Sigmoid colon (tissue), 7 donors: ENCODE data around the gene SLC1A5. TPM values are rescaled to one million over a fixed set of nuclear protein-coding genes. Genes with fewer than 3 reads are reported as not detected.

Source experiments
- DNase-seq: peaks from one replicate; pipeline ENCODE4 v3.0.0-alpha.2; 2019
- H3K27ac ChIP-seq, 4 donors: fragments of 200-600 bp; sonication (generic); one replicate each; pipeline ENCODE4 v1.5.1; 2016 to 2019; ENCODE audit warnings: mild to moderate bottlenecking in 1 of 4
- H3K27me3 ChIP-seq, 3 donors: fragments of 200-600 bp; sonication (generic); one replicate each; pipeline ENCODE4 v1.5.1; 2019; ENCODE audit warnings: mild to moderate bottlenecking in 1 of 3
- H3K36me3 ChIP-seq, 4 donors: fragments of 200-600 bp; sonication (generic); one replicate each; pipeline ENCODE4 v1.5.1; 2016 to 2019
- H3K4me1 ChIP-seq, 4 donors: fragments of 200-600 bp; sonication (generic); one replicate each; pipeline ENCODE4 v1.5.1; 2017 to 2019
- H3K4me3 ChIP-seq, 4 donors: fragments of 200-600 bp; sonication (generic); one replicate each; pipeline ENCODE4 v1.5.1; 2017 to 2019; ENCODE audit warnings: mild to moderate bottlenecking in 2 of 4, moderate library complexity in 1 of 4
- H3K9me3 ChIP-seq, 4 donors: fragments of 200-600 bp in 3 of 4; sonication (generic) in 3 of 4; one replicate each; pipeline versions ENCODE4 v1.5.1 to v1.6.1; 2013 to 2019
- CTCF ChIP-seq, 4 experiments: fragments of 450-650 bp in 3 of 4; fragments of 200-600 bp in 1 of 4; IDR thresholded peaks; one replicate each; pipeline ENCODE4 v1.5.1; 2016 to 2019; ENCODE audit warnings: antibody characterized with exemption in 4 of 4, mild to moderate bottlenecking in 3 of 4, moderate library complexity in 2 of 4
- EP300 ChIP-seq, 4 donors: sonication (generic); formaldehyde crosslinking; IDR thresholded peaks; one replicate each; pipeline ENCODE4 v1.6.1; 2017; ENCODE audit warnings: antibody characterized with exemption in 4 of 4
- POLR2A ChIP-seq, 2 donors: fragments of 450-650 bp; IDR thresholded peaks; one replicate each; pipeline ENCODE4 v1.6.1; 2016; ENCODE audit warnings: antibody characterized with exemption in 2 of 2, mild to moderate bottlenecking in 2 of 2, moderate library complexity in 2 of 2
- POLR2AphosphoS5 ChIP-seq, 4 donors: sonication (generic); formaldehyde crosslinking; IDR thresholded peaks; one replicate each; pipeline ENCODE4 v1.6.1; 2017; ENCODE audit warnings: antibody characterized with exemption in 4 of 4
- WGBS, 2 donors: extraction: QIAGEN DNeasy Blood & Tissue Kit; methylation state at CpG; one replicate each; pipeline ENCODE4 v1.1.7; 2013; 5-methylcytosine and 5-hydroxymethylcytosine counted together
- intact Hi-C: fragments of 100-400 bp; cut with DNase I; formaldehyde crosslinking; loops from one replicate; pipeline ENCODE4 v1.15.1; 2023
- polyA plus RNA-seq, 3 donors: library from polyadenylated mRNA; stranded (reverse); fragments of 200-250 nt; gene quantifications; one replicate each; pipeline ENCODE4 v1.2.3, GENCODE V29; 2013
- total RNA-seq, 4 donors: library from RNA; depleted of rRNA; stranded (reverse); fragments of >200 nt; gene quantifications; one replicate each; pipeline ENCODE4 v1.1.0, GENCODE V29; 2016
- donor health status: healthy with polysubstance abuse.
- donor health status: Bipolar disorder and iron deficiency.
- donor health status: healthy.

SLC1A5 gene
- total and polyA plus RNA-seq, 7 donors: 21.8 to 122 (median 26.2) TPM

DNA sequence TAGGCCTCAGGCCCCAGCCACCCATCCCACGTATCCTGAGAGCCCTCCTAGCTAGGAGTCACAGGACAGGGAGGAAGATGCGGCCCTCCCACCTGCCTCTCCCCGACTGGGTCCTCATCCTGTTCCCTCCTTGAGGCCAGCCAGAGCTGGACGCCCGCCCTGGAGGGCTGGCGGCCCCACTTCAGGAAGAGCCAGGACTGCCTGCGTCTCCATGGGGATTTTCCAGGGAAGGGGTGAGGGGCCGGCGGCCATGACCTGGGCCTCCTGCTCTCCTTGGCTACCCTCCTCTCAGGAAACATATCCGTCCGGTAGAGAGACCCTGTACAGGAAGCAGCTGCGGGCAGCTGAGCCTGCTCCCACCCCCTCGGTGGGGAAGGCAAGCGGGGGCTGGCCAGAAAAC, 60.2 kb downstream of the SLC1A5 start:
- DNase-seq: peak; percentile 75
- H3K9me3 ChIP-seq: no peaks in the 10 kb centered on the region
- H3K4me1 ChIP-seq: peaks cover 0 to 19% (median 13%) of the 10 kb centered on the region in 4 donors
- intact Hi-C loops: loop anchor here (1.0 kb wide), 1 partner anchor 24 kb away; no protein-coding TSS in a partner anchor
- 75 to 92% methylated on average over 14 of the region's 14 CpGs for WGBS, 2 donors
- peak overlapping the region; percentile 27 to 51 (median 40) for H3K27ac ChIP-seq
- no peaks in the 10 kb centered on the region for H3K27me3 ChIP-seq
- TF ChIP-seq POLR2A (IDR thresholded peaks at IDR 0.05) (no peak), POLR2AphosphoS5 (IDR thresholded peaks at IDR 0.05) (no peak), CTCF (IDR thresholded peaks at IDR 0.05) (no peak), EP300 (IDR thresholded peaks at IDR 0.05) (no peak)
- peaks cover 55 to 97% (median 84%) of the 10 kb centered on the region in 4 donors for H3K36me3 ChIP-seq
- H3K4me3 ChIP-seq: no peak overlapping the region

DNA sequence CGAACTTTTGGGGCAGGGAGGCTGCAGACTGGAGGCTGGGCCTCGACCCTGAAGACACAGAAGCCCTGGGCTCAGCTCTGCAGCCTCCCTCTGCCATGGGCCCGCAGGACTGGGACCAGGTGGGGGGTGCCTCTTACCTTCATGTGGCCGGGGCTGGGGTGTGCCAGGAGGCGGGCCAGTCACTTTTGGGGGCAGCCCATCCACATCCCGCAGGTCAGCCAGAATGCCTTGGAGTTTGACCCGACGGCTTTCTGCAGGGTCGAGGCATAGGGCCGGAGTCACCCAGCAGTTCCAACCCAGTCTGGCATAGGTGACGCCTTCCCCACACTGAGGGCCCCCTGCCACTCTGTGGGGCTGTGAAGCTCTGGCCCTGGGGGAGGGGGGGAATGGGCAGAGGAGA, 60.6 kb downstream of the SLC1A5 start:
- Histone ChIP-seq H3K27ac (peak overlapping the region; percentile 27 to 51 (median 40)), H3K4me1 (peaks cover 0 to 19% (median 13%) of the 10 kb centered on the region in 4 donors), H3K27me3 (no peaks in the 10 kb centered on the region), H3K9me3 (no peaks in the 10 kb centered on the region), H3K36me3 (peaks cover 53 to 97% (median 85%) of the 10 kb centered on the region in 4 donors), H3K4me3 (no peak overlapping the region)
- TF ChIP-seq POLR2A (IDR thresholded peaks at IDR 0.05) (no peak), POLR2AphosphoS5 (IDR thresholded peaks at IDR 0.05) (no peak), EP300 (IDR thresholded peaks at IDR 0.05) (no peak), CTCF (IDR thresholded peaks at IDR 0.05) (no peak)
- intact Hi-C loops: loop anchor here (1.0 kb wide), 1 partner anchor 23 kb away; no protein-coding TSS in a partner anchor
- 91% methylated on average over 11 of the region's 11 CpGs for WGBS, 2 donors
- DNase-seq: peak; percentile 65

DNA sequence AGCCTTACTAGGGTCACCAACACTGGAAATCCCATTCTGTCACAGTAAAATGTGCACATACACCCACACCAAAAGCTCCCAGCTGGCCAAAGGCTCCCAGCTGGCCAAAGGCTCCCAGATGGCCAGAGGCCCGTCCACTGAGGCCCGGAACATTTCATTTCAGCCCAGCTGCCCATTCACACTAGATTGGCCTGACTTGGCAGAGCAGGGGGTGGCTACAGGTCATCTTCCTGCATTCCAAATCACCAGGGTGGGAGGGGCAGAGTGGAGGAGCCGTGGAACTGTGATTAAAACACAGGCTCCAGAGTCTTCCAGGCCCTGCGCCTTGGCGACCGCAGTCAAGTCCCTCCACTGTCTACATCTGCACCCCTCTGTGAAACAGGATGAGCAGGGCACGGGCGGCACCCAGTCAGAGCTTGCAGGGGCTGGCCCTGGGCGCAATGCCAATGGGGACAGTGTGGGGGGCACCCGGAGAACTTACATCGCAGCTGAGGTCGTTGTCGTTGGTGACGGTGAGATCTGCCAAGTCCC, 61.4 kb downstream of the SLC1A5 start:
- WGBS, 2 donors: 87 to 91% methylated on average over 14 of the region's 14 CpGs
- Histone ChIP-seq H3K4me1 (peaks cover 0 to 19% (median 13%) of the 10 kb centered on the region in 4 donors), H3K36me3 (peaks cover 58 to 97% (median 85%) of the 10 kb centered on the region in 4 donors), H3K9me3 (no peaks in the 10 kb centered on the region), H3K4me3 (no peak overlapping the region), H3K27me3 (no peaks in the 10 kb centered on the region), H3K27ac (peak overlapping the region in 3 of 4 donors; percentile 7 to 51 (median 31))
- peak; percentile 63 for DNase-seq
- intact Hi-C loops: no loop called here
- no peak for TF ChIP-seq POLR2AphosphoS5 (IDR thresholded peaks at IDR 0.05)

DNA sequence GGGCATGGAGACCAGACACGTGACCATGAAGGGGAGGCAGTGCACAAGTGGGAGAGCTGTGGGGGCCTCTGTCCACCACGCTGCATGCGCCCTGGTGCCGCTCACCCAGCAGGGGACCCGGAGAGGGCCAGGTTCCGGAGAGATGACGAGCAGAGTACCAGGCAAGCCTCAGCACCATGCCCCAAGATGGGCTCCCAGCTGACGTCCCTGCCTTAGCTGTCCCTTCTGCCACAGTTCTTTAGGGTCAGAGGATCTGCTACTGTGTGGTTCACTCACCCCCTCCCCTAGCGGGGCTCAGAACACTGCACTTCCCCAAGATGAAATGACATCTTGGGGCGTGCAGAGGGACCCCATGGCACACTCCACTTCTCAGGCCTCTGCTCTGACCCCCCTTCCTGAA, 61.8 kb downstream of the SLC1A5 start:
- Histone ChIP-seq H3K36me3 (peaks cover 63 to 97% (median 88%) of the 10 kb centered on the region in 4 donors), H3K9me3 (no peaks in the 10 kb centered on the region), H3K4me3 (no peak overlapping the region), H3K27ac (no peak overlapping the region), H3K4me1 (peaks cover 0 to 19% (median 13%) of the 10 kb centered on the region in 4 donors), H3K27me3 (no peaks in the 10 kb centered on the region)
- intact Hi-C loops: no loop called here
- peak; percentile 63 for DNase-seq
- WGBS, 2 donors: 91 to 94% methylated on average over 10 of the region's 10 CpGs
- no peak for TF ChIP-seq POLR2A (IDR thresholded peaks at IDR 0.05)
- TF ChIP-seq CTCF (IDR thresholded peaks at IDR 0.05): no peak
- no peak for TF ChIP-seq EP300 (IDR thresholded peaks at IDR 0.05)
- no peak for TF ChIP-seq POLR2AphosphoS5 (IDR thresholded peaks at IDR 0.05)

DNA sequence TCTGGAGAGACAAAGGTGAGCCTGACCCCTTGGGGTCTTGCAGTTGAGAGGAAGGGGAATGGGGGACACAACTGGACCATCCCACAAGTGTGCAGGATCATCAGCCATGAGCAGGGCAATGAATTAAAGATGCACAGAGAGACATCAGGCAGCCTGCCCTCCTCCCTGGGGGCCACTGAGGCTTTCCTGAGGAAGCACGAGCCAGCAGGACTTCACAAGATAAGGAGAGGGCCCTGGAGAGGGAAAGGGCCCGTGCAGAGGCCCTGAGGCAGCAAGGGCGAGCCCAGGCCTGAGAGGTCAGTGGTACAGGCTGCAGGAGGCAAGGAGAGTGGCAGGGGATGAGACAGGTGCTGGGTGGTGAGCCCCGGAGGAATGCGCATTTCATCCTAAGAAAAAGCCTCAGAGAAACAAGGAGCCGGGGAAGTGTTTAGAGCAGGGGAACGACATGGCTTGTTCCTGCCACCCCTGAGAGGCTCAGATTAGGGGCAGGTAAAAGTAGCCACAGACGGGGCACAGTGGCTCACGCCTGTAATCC, 62.5 kb downstream of the SLC1A5 start:
- intact Hi-C loops: no loop called here
- Histone ChIP-seq H3K4me3 (no peak overlapping the region), H3K4me1 (peaks cover 0 to 19% (median 13%) of the 10 kb centered on the region in 4 donors), H3K9me3 (no peaks in the 10 kb centered on the region), H3K27me3 (no peaks in the 10 kb centered on the region), H3K27ac (no peak overlapping the region), H3K36me3 (peaks cover 59 to 97% (median 88%) of the 10 kb centered on the region in 4 donors)
- WGBS, 2 donors: 89 to 91% methylated on average over 9 of the region's 9 CpGs
- no peak for DNase-seq
- TF ChIP-seq CTCF (IDR thresholded peaks at IDR 0.05) (no peak), EP300 (IDR thresholded peaks at IDR 0.05) (no peak), POLR2AphosphoS5 (IDR thresholded peaks at IDR 0.05) (no peak), POLR2A (IDR thresholded peaks at IDR 0.05) (no peak)
